Upper lobe of right lung (tissue), 1 donor: ENCODE measurements around the gene GLYATL3. TPM values are rescaled to one million over a fixed set of nuclear protein-coding genes. Genes with fewer than 3 reads are reported as not detected.

Experiments
- ATAC-seq: fragments of 200-7000 bp; cut with Tn5 transposase; one replicate; pipeline ENCODE4 v1.9.1; 2020; ENCODE audit warnings: mild to moderate bottlenecking, moderate library complexity
- DNase-seq: peaks from one replicate; pipeline ENCODE4 v3.0.0-alpha.2; 2020
- H3K27ac ChIP-seq: fragments of 200-600 bp; one replicate; pipeline ENCODE4 v1.8.0; 2022
- H3K27me3 ChIP-seq: fragments of 200-600 bp; one replicate; pipeline ENCODE4 v1.8.0; 2022; ENCODE audit warnings: mild to moderate bottlenecking
- H3K36me3 ChIP-seq: fragments of 200-600 bp; one replicate; pipeline ENCODE4 v1.8.0; 2022
- H3K4me1 ChIP-seq: fragments of 200-600 bp; one replicate; pipeline ENCODE4 v1.8.0; 2022
- H3K4me3 ChIP-seq: fragments of 200-600 bp; one replicate; pipeline ENCODE4 v1.8.0; 2022; ENCODE audit warnings: mild to moderate bottlenecking
- H3K9me3 ChIP-seq: fragments of 200-600 bp; one replicate; pipeline ENCODE4 v1.8.0; 2022
- intact Hi-C: fragments of 100-400 bp; cut with DNase I; formaldehyde crosslinking; loops from one replicate; pipeline ENCODE4 v1.11.0; 2022
- total RNA-seq: library from RNA; stranded (reverse); fragmentation: NEBNext Ultra II Directional; extraction: Animal tissue kit (Norgen Biotek cat#: 25700); gene quantifications from one replicate; pipeline ENCODE4 v1.2.1, GENCODE V29; 2021
- TF ChIP-seq, protein P1 (sequence below): fragments of 200-600 bp; IDR thresholded peaks from one replicate; pipeline ENCODE4 v1.8.0; 2022; ENCODE audit warnings: antibody characterized with exemption
- donor health status: DM: no; HTN: yes; CAD: no; lungs with severe emphysema.

The GLYATL3 gene
- total RNA-seq, 1 donor from 2014 or later = not detected

GRCh38 chr6:49550492-49551077 lies 50.9 kb downstream of the GLYATL3 start, which contains the start of gene C6orf141:
TSS of gene C6orf141 (plus strand) at chr6:49550668. CDS start at chr6:49550793, 125 bp downstream.
- intact Hi-C loops = no loop called here
- no peak within 1 kb of the TSS for H3K27ac ChIP-seq

DNA sequence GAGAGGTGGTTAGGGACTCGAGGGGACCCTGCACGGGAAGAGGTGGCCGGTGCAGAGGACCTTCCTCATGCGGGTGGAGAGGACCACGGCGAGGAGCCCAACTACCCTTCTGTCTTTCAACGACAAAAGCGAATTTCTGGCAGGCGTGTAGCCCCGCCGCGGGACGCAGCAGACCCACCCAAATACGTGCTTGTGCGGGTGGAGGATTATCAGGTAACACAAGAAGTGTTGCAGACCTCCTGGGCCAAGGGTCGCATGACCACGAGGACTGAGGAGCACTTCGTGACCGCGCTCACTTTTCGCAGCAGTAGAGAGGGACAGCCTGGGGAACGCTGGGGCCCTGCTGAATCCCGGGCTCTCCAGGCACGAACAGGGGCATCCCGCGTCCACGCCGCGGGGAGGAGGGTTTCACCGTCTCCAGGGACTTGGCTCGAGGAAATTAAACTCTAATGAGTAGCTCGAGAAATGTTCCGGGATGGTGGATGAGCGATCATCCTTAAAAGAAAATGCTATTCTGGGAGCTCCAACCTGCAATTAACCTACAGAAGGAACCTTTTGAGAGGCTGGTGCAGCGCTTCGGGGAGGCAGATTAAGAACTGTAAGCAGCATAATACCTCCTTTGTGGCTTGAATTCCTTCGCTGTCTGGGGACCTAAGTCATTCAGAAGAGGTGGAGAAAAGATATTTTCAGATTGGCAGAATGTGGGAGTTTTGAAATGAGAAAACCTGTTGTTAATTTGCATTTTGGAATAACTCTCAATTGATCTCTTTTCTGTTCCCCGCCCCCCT lies 51.5 kb downstream of the GLYATL3 start:
- DNase-seq (no peak), ATAC-seq (peak; percentile 69)
- no peak overlapping the region for H3K27ac ChIP-seq
- H3K9me3 ChIP-seq = no peaks in the 10 kb centered on the region
- intact Hi-C loops = no loop called here
- peak overlapping the region; percentile 42 for H3K4me3 ChIP-seq
- peaks cover 13% of the 10 kb centered on the region for H3K4me1 ChIP-seq
- peaks cover 21% of the 10 kb centered on the region for H3K27me3 ChIP-seq
- H3K36me3 ChIP-seq = no peaks in the 10 kb centered on the region
- TF ChIP-seq, protein P1, sequence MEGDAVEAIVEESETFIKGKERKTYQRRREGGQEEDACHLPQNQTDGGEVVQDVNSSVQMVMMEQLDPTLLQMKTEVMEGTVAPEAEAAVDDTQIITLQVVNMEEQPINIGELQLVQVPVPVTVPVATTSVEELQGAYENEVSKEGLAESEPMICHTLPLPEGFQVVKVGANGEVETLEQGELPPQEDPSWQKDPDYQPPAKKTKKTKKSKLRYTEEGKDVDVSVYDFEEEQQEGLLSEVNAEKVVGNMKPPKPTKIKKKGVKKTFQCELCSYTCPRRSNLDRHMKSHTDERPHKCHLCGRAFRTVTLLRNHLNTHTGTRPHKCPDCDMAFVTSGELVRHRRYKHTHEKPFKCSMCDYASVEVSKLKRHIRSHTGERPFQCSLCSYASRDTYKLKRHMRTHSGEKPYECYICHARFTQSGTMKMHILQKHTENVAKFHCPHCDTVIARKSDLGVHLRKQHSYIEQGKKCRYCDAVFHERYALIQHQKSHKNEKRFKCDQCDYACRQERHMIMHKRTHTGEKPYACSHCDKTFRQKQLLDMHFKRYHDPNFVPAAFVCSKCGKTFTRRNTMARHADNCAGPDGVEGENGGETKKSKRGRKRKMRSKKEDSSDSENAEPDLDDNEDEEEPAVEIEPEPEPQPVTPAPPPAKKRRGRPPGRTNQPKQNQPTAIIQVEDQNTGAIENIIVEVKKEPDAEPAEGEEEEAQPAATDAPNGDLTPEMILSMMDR = no peak

More at GRCh38 chr6:49550492-49551077, 50.9 kb downstream of the GLYATL3 start, which contains the start of gene C6orf141:
- no peaks in the 10 kb centered on the region for H3K36me3 ChIP-seq
- no peaks in the 10 kb centered on the region for H3K9me3 ChIP-seq
- TF ChIP-seq, protein P1 = no peak
- ATAC-seq = peak; percentile 76
- peaks cover 21% of the 10 kb centered on the region for H3K27me3 ChIP-seq
- H3K4me3 ChIP-seq = peak within 1 kb of the TSS; percentile 42
- DNase-seq = peak; percentile 66
- peaks cover 13% of the 10 kb centered on the region for H3K4me1 ChIP-seq

DNA sequence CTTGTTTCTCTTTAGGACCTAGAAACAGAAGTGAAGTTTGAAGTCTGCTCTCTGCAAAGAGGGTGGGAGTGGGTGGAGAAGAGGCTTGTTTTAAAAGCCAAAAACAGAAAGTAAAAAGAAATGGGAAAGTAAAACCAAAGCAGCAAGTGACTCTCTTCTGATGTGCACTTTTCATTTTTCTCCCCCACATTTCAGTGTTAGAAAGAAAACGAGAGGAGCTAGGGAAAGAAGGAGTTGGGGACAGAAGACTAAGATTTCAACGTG lies 52.1 kb downstream of the GLYATL3 start:
- peak overlapping the region; percentile 42 for H3K4me3 ChIP-seq
- H3K27ac ChIP-seq = no peak overlapping the region
- DNase-seq (no peak), ATAC-seq (no peak)
- TF ChIP-seq, protein P1 = no peak
- peaks cover 13% of the 10 kb centered on the region for H3K4me1 ChIP-seq
- no peaks in the 10 kb centered on the region for H3K9me3 ChIP-seq
- peaks cover 21% of the 10 kb centered on the region for H3K27me3 ChIP-seq
- intact Hi-C loops = no loop called here
- no peaks in the 10 kb centered on the region for H3K36me3 ChIP-seq

- H3K27me3 ChIP-seq = peaks cover 21% of the 10 kb centered on the region
Observed at GRCh38 chr6:49552596-49552995, 52.9 kb downstream of the GLYATL3 start.

DNA sequence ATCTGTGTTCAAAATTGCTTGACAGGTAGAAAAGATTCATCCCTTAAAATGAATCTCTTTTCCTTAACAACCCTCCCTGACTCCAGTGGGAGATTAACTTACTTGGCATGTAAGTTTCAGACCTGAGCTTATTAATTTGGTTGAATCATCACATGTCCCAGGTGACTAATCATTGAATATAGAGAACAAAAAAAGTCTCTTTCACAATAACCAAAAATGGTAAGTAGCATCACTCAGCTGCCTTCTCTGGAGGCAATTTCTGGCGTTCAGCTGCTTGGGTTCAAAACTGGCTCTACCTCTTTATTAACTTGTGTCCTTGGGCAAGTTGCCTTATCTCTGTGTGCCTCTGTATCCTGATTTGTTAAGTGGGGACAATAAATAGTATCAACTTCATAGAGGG lies 53.7 kb downstream of the GLYATL3 start:
- no peak overlapping the region for H3K4me3 ChIP-seq
- ATAC-seq = no peak
- intact Hi-C loops = no loop called here
- H3K27ac ChIP-seq = no peak overlapping the region
- H3K27me3 ChIP-seq = peaks cover 21% of the 10 kb centered on the region
- H3K36me3 ChIP-seq = no peaks in the 10 kb centered on the region
- no peaks in the 10 kb centered on the region for H3K9me3 ChIP-seq
- H3K4me1 ChIP-seq = peaks cover 13% of the 10 kb centered on the region
- no peak for DNase-seq
- TF ChIP-seq, protein P1 = no peak

More at GRCh38 chr6:49552596-49552995, 52.9 kb downstream of the GLYATL3 start:
- intact Hi-C loops = no loop called here
- Histone ChIP-seq H3K27ac (no peak overlapping the region), H3K4me3 (no peak overlapping the region), H3K9me3 (no peaks in the 10 kb centered on the region), H3K36me3 (no peaks in the 10 kb centered on the region), H3K4me1 (peaks cover 13% of the 10 kb centered on the region)
- TF ChIP-seq, protein P1 = no peak
- no peak for ATAC-seq
- no peak for DNase-seq
